ENCODE data around the gene PPP1R26.

GRCh38 chr9:135450956-135451355, 28.6 kb upstream of the PPP1R26 start:
- TF ChIP-seq, protein P1, sequence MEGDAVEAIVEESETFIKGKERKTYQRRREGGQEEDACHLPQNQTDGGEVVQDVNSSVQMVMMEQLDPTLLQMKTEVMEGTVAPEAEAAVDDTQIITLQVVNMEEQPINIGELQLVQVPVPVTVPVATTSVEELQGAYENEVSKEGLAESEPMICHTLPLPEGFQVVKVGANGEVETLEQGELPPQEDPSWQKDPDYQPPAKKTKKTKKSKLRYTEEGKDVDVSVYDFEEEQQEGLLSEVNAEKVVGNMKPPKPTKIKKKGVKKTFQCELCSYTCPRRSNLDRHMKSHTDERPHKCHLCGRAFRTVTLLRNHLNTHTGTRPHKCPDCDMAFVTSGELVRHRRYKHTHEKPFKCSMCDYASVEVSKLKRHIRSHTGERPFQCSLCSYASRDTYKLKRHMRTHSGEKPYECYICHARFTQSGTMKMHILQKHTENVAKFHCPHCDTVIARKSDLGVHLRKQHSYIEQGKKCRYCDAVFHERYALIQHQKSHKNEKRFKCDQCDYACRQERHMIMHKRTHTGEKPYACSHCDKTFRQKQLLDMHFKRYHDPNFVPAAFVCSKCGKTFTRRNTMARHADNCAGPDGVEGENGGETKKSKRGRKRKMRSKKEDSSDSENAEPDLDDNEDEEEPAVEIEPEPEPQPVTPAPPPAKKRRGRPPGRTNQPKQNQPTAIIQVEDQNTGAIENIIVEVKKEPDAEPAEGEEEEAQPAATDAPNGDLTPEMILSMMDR (IDR thresholded peaks at IDR 0.05; ENCODE audit: poor library complexity), result no peak
- no peak for TF ChIP-seq EZH2 (IDR thresholded peaks at IDR 0.05; ENCODE audit: borderline replicate concordance)

Data from hepatocyte (in vitro differentiated cells).